OCI-LY7 (cell line): Measurements from ENCODE around the gene LRRFIP1.

Experiments
- CTCF ChIP-seq: fragments of 200-600 bp; sonication (generic); conservative IDR thresholded peaks from 2 replicates; pipeline ENCODE4 v1.5.1; 2014; ENCODE audit warnings: mild to moderate bottlenecking, antibody characterized with exemption, low read length, moderate library complexity, mixed read lengths
- EZH2phosphoT487 ChIP-seq: fragments of 200-600 bp; sonication (generic); IDR thresholded peaks from 2 replicates; pipeline ENCODE4 v1.6.1; 2018; ENCODE audit warnings: low read depth, borderline replicate concordance, mild to moderate bottlenecking, mixed run types, antibody characterized with exemption, low read length, moderate library complexity, mixed read lengths

DNA sequence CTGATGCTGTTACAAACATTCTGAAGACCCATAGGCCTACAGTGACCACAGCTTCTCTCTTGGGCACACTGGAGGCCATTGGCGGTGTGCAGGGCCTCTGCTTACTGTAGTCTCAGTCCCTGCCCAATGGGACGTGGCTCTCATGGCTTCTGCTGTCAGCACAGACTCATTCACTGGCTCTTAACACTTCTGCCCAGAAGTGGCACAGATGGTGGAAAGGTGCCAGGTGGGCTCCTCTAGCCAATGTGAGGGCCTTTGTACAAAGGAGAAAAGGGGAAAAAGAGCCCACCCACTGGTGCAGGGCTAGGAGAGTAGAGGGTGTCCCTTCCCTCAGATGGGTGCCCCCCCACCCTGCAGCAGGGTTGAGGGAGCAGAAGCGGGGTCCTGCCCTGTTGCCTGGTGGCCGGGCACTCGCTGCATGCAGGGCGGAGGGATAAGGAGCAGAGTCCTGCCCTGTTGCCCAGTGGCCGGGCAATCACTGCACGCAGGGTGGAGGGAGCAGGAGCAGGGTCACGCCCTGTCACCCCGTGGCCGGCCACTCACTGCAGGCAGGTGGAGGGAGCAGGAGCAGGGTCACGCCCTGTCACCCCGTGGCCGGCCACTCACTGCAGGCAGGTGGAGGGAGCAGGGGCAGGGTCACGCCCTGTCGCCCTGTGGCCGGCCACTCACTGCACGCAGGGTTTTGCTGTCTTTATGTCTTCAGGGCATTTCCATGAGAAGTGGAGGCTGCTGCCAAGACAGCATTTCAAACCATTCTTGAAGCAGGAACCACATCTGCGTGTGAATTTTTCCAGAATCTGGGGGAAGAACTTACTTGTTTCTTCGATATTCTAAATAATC, 20.0 kb downstream of the LRRFIP1 start:
- TF ChIP-seq CTCF: no peak
- no peak for TF ChIP-seq EZH2phosphoT487
